GM21447 (cell line): Measurements from ENCODE around the gene ASGR1.

ENCODE experiments used
- ATAC-seq: cut with Tn5 transposase; IDR thresholded peaks from one replicate; pipeline ENCODE4 v1.9.1; 2021; ENCODE audit not compliant: unreplicated experiment

The ASGR1 gene

GRCh38 chr17:7179317-7180254 lies at the start of gene ASGR1:
Gene ASGR1 (minus strand): TSS chr17:7179370. CDS start chr17:7178563, 807 bp downstream.
- no peak for ATAC-seq

DNA sequence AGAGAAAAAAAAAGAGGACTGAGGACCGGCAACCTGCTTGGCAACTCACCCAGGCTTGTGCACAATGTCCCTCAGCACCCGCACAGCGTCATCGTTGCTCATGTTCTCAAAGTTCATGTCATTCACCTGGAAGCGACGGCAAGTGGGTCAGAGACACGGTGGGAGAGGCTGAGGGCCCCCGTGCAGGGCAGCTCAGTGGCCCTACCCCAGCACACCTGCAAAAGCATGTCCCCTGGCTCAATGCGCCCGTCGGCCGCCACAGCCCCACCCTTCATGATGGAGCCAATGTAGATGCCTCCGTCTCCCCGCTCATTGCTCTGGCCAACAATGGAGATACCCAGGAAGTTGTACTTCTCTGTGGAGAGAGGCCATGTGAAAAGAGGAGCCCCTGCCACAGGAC lies 49.8 kb upstream of the ASGR1 start:
- no peak for ATAC-seq

GRCh38 chr17:7226721-7227710 lies 47.8 kb upstream of the ASGR1 start:
- no peak for ATAC-seq

DNA sequence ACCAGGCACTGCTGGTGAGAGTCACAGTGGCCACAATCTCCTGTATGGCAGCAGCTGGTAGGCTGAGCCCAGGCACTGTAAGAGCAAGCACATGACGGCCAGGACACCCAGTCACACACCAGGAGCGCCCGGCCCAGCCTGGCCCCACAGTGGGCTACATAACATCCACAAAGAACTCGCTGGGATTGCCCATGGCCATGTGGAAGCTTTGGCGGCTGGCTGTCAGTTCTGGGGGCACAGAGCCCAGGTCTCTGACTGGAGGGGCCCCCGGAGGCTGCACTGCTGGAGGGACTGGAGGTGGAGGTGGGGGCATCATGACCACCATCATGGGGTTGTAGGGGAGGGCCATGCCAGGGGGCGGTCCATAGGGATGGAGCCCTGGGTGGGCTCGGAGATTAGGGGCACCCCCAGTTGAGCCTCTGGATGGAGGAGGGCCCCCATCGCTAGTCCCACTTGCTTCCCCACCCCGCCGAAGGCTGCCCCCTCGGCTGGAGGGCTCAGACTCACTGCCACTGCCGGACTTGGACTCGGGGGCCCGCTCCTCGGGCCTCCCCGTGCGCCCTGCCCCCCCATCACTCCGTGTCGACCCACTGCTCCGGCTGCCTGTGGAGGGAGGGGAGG lies 46.7 kb upstream of the ASGR1 start:
- ATAC-seq, result no peak

- ATAC-seq, result no peak
Observed at GRCh38 chr17:7224661-7225111, 45.5 kb upstream of the ASGR1 start.

- ATAC-seq, result no peak
Observed at GRCh38 chr17:7224110-7224509, 44.9 kb upstream of the ASGR1 start.

GRCh38 chr17:7223375-7223774 lies 44.2 kb upstream of the ASGR1 start:
- ATAC-seq, result no peak

GRCh38 chr17:7222972-7223292 lies 43.8 kb upstream of the ASGR1 start:
- ATAC-seq, result no peak

DNA sequence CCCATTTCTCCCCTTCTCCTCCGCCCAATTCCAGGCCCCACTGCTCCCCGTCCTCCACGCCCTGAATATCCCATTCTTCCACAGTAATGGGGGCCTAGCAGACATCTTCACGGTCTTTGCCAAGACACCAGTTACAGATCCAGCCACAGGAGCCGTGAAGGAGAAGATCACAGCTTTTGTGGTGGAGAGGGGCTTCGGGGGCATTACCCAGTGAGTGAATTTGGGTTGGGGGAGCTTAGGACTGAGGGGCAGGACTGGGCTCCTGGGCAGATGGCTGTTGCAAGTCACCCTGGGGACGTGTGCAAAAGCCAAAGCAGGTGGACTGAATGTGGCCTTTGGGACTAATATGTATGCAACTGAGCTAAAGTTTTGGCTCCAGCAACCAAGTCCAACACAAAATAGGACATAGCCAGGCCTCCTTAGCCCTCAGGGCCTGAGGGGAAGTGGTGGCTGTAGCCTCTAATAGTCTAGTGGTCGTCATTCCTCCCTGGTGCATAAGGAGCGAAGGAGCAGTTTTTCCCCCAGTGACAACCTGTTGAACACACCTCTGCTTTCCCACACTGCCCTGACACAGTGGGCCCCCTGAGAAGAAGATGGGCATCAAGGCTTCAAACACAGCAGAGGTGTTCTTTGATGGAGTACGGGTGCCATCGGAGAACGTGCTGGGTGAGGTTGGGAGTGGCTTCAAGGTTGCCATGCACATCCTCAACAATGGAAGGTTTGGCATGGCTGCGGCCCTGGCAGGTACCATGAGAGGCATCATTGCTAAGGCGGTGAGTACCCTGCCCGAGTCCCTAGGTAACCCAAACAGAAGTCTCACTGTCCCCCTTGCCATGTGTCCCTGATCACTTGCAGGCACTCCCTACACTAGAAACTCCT lies 43.2 kb upstream of the ASGR1 start:
- no peak for ATAC-seq

DNA sequence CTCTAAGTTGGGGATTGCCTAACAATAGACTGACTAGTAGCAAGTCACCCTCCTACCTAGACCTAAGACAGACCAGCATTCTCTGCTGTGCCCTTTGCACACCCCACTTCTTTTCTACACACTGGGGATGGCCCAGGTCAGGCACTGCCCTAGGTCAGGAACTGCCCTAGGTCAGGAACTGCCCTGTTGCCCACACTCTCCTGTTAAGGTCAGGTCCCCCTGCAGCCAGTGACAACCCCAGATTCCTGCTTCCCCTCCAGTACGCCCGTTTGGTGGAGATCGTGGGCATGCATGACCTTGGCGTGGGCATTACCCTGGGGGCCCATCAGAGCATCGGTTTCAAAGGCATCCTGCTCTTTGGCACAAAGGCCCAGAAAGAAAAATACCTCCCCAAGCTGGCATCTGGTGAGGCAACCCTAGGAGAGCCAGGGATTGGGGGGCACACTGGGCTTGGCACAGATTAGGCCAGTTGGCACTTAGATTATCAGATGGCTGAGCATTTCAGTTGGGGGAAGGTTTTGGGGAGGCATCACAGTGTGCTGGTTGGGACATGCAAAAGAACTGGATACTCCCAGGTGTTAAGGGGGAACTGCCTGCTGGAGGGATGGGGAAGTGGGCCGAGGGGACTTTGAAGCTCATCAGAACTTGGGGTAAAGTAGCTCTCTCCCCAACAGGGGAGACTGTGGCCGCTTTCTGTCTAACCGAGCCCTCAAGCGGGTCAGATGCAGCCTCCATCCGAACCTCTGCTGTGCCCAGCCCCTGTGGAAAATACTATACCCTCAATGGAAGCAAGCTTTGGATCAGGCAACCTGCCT lies 42.3 kb upstream of the ASGR1 start:
- ATAC-seq, result no peak

- no peak for ATAC-seq
Observed at GRCh38 chr17:7220593-7221277, 41.6 kb upstream of the ASGR1 start.

GRCh38 chr17:7219812-7220592 lies 40.8 kb upstream of the ASGR1 start, which contains the start of the genes ACADVL and DLG4:
Gene ACADVL (plus strand): TSS chr17:7219938. CDS start chr17:7219985, 47 bp downstream.
Gene DLG4 (minus strand): TSS chr17:7219836.
- peak; percentile 46 for ATAC-seq

DNA sequence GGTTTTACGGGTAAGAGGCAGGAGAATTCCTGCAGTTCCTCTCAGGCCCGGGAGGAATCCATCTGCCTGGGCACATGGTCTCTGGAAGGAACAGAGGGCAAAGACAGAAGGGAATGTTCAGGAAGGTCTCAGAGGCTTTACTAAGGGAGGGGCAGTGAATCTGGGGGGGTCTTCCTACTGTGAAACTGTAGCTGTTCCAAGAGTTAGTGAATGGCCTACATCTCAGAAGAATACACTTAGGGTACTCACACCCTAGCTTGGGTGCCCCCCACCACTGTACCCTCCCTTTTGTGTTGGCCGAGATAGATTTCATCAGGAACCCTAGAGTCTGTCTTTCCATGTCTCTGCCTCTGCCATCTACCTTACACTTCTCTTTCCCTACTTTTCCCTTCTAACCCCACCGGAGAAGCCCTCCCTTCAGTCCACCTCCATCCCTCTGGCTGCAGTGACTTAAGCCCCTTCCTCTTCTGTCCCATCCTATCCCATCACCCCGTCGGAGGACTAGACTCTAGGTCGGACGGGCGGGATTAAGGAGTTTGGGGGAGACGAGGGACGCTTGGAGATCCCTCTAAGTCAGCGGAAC lies 40.1 kb upstream of the ASGR1 start:
- no peak for ATAC-seq

DNA sequence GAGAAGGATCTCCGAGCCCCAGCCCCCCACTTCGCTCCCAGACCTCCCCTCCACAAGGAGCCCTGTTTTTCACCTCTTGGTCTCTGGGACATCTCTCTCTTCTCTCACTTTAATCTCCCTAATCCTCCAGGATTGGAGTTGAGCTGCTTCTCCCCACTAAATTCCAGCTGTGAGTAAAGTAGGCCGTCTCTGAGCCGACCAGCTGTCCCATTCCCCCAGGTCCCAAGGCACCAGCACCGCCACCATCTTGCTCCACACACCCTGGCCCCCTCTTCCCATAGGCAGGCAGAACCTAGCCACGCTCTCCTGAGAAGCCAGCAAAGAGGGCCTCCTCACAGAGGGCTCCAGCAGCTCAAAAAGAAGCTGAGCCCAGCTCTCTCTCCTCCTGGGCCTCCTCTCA lies 39.6 kb upstream of the ASGR1 start:
- no peak for ATAC-seq

- no peak for ATAC-seq
Observed at GRCh38 chr17:7218166-7218565, 39.0 kb upstream of the ASGR1 start.

- ATAC-seq, result no peak
Observed at GRCh38 chr17:7217113-7217987, 38.2 kb upstream of the ASGR1 start.
